NB4 (cell line): Measurements from ENCODE around the gene CEP131.

Experiments
- POLR2A ChIP-seq: IDR thresholded peaks from 2 replicates; pipeline ENCODE4 v1.6.1; 2011; ENCODE audit warnings: mild to moderate bottlenecking; ENCODE audit not compliant: insufficient read length; ENCODE audit errors: extremely low read depth
- TF ChIP-seq, protein P1 (sequence below): IDR thresholded peaks from one replicate; pipeline ENCODE4 v1.5.1; 2012; ENCODE audit warnings: low read depth, low read length
- TF ChIP-seq, protein P2 (sequence below): IDR thresholded peaks from 2 replicates; pipeline ENCODE4 v1.6.1; 2011; ENCODE audit warnings: low read depth, low read length

DNA sequence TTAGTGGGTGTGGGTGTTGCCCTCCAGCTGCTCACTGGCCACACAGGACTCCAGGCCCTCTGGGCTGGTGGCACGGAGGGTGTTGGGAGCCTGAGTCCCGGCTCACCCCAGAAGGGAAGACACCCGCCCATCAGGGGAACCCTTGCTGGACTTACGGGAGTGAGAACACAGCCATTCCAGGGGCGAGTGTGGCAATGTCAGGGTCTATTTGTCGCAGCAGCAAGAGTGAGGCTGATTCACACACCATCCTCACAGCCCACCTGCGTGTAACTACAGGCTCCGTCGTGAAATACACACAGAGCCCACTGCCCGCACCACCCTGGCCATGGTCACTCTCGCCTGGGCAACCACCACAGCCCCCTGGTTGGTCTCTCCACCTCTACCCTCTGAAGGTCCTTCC, 39.0 kb downstream of the CEP131 start:
- TF ChIP-seq, protein P1, sequence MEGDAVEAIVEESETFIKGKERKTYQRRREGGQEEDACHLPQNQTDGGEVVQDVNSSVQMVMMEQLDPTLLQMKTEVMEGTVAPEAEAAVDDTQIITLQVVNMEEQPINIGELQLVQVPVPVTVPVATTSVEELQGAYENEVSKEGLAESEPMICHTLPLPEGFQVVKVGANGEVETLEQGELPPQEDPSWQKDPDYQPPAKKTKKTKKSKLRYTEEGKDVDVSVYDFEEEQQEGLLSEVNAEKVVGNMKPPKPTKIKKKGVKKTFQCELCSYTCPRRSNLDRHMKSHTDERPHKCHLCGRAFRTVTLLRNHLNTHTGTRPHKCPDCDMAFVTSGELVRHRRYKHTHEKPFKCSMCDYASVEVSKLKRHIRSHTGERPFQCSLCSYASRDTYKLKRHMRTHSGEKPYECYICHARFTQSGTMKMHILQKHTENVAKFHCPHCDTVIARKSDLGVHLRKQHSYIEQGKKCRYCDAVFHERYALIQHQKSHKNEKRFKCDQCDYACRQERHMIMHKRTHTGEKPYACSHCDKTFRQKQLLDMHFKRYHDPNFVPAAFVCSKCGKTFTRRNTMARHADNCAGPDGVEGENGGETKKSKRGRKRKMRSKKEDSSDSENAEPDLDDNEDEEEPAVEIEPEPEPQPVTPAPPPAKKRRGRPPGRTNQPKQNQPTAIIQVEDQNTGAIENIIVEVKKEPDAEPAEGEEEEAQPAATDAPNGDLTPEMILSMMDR: no peak
- TF ChIP-seq, protein P2, sequence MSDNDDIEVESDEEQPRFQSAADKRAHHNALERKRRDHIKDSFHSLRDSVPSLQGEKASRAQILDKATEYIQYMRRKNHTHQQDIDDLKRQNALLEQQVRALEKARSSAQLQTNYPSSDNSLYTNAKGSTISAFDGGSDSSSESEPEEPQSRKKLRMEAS: no peak
- no peak for TF ChIP-seq POLR2A
